ENCODE data around the gene DRD3.

Gene DRD3

GRCh38 chr3:114213292-114213626, 34.4 kb upstream of the DRD3 start:
- no peak overlapping the region for H3K4me3 ChIP-seq (ENCODE audit: low read depth, low read length)
- TF ChIP-seq CTCF (conservative IDR thresholded peaks at IDR 0.05; ENCODE audit: low read depth, low read length) = no peak
- DNase-seq (ENCODE audit: low read depth) = peak; percentile 45

- TF ChIP-seq CTCF (conservative IDR thresholded peaks at IDR 0.05; ENCODE audit: low read depth, low read length) = no peak
- no peak for DNase-seq (ENCODE audit: low read depth)
- H3K4me3 ChIP-seq (ENCODE audit: low read depth, low read length) = no peak overlapping the region
These were observed 33.8 kb upstream of the DRD3 start for GRCh38 chr3:114212646-114213045.

GRCh38 chr3:114207768-114208167, 28.9 kb upstream of the DRD3 start:
- no peak for TF ChIP-seq CTCF (conservative IDR thresholded peaks at IDR 0.05; ENCODE audit: low read depth, low read length)
- H3K4me3 ChIP-seq (ENCODE audit: low read depth, low read length) = no peak overlapping the region
- DNase-seq (ENCODE audit: low read depth) = no peak

GRCh38 chr3:114206342-114206741, 27.5 kb upstream of the DRD3 start:
- DNase-seq (ENCODE audit: low read depth) = no peak
- TF ChIP-seq CTCF (conservative IDR thresholded peaks at IDR 0.05; ENCODE audit: low read depth, low read length) = no peak
- no peak overlapping the region for H3K4me3 ChIP-seq (ENCODE audit: low read depth, low read length)

GRCh38 chr3:114205541-114205940, 26.7 kb upstream of the DRD3 start:
- H3K4me3 ChIP-seq (ENCODE audit: low read depth, low read length) = no peak overlapping the region
- no peak for DNase-seq (ENCODE audit: low read depth)
- no peak for TF ChIP-seq CTCF (conservative IDR thresholded peaks at IDR 0.05; ENCODE audit: low read depth, low read length)

- H3K4me3 ChIP-seq (ENCODE audit: low read depth, low read length) = no peak overlapping the region
- TF ChIP-seq CTCF (conservative IDR thresholded peaks at IDR 0.05; ENCODE audit: low read depth, low read length) = no peak
- DNase-seq (ENCODE audit: low read depth) = peak; percentile 47
These were observed 15.9 kb upstream of the DRD3 start for GRCh38 chr3:114194750-114195149.

GRCh38 chr3:114192136-114192535, 13.3 kb upstream of the DRD3 start:
- H3K4me3 ChIP-seq (ENCODE audit: low read depth, low read length) = no peak overlapping the region
- no peak for TF ChIP-seq CTCF (conservative IDR thresholded peaks at IDR 0.05; ENCODE audit: low read depth, low read length)
- no peak for DNase-seq (ENCODE audit: low read depth)

Data from choroid plexus epithelial cell (primary cell).